CD14-positive monocyte (primary cell): Measurements from ENCODE around the gene AKR1C4. TPM values are rescaled to one million over a fixed set of nuclear protein-coding genes. Genes with fewer than 3 reads are reported as not detected.

Experiments used
- DNase-seq, 3 donors: peaks; one replicate each; pipeline ENCODE4 v3.0.0-alpha.2; 2011 to 2022
- H2AFZ ChIP-seq: 2 replicates; pipeline ENCODE4 v1.6.0; 2012; ENCODE audit warnings: mild to moderate bottlenecking, low read depth, low read length, inconsistent platforms; ENCODE audit not compliant: insufficient read depth, poor library complexity, severe bottlenecking
- H3K27ac ChIP-seq, 2 donors: 1 replicate in 1 of 2; 2 replicates in 1 of 2; pipeline ENCODE4 v1.5.1; 2012 to 2013; ENCODE audit warnings: low read length in 2 of 2, control low read depth in 1 of 2, inconsistent platforms in 1 of 2, low read depth in 1 of 2, mild to moderate bottlenecking in 1 of 2
- H3K27me3 ChIP-seq, 2 donors: one replicate each; pipeline versions ENCODE4 v1.6.0 to v1.6.1; 2011 to 2013; ENCODE audit warnings: low read length in 2 of 2; ENCODE audit not compliant: control insufficient read depth in 2 of 2, insufficient read depth in 2 of 2
- H3K36me3 ChIP-seq, 2 donors: replicated peaks in 1 of 2; 1 replicate in 1 of 2; 2 replicates in 1 of 2; pipeline versions ENCODE4 v1.5.1 to v1.6.1; 2012 to 2013; ENCODE audit warnings: low read length in 2 of 2, control low read depth in 1 of 2, inconsistent platforms in 1 of 2, mild to moderate bottlenecking in 1 of 2; ENCODE audit not compliant: insufficient read depth in 2 of 2, control insufficient read depth in 1 of 2
- H3K4me1 ChIP-seq, 2 donors: 1 replicate in 1 of 2; 2 replicates in 1 of 2; pipeline versions ENCODE4 v1.5.1 to v1.6.1; 2012 to 2013; ENCODE audit warnings: low read length in 2 of 2, control low read depth in 1 of 2, inconsistent platforms in 1 of 2, mild to moderate bottlenecking in 1 of 2, moderate library complexity in 1 of 2; ENCODE audit not compliant: insufficient read depth in 2 of 2, control insufficient read depth in 1 of 2
- H3K4me2 ChIP-seq: replicated peaks from 2 replicates; pipeline ENCODE3; 2012; ENCODE audit warnings: low read length, moderate library complexity, mild to moderate bottlenecking; ENCODE audit not compliant: poor library complexity, severe bottlenecking; ENCODE audit errors: extremely low read depth
- H3K4me3 ChIP-seq, 3 experiments: fragments of 200-600 bp in 1 of 3; sonication (generic) in 1 of 3; replicated peaks in 1 of 3; 1 replicate in 2 of 3; 2 replicates in 1 of 3; pipeline ENCODE4 v1.5.1; 2011 to 2013; ENCODE audit warnings: low read length in 3 of 3, mild to moderate bottlenecking in 3 of 3, control low read depth in 2 of 3, low read depth in 2 of 3, inconsistent platforms in 1 of 3, moderate library complexity in 1 of 3
- H3K79me2 ChIP-seq: 2 replicates; pipeline ENCODE4 v1.6.0; 2012; ENCODE audit warnings: mild to moderate bottlenecking, control low read depth, inconsistent platforms, low read length, moderate library complexity; ENCODE audit not compliant: insufficient read depth
- H3K9ac ChIP-seq: 2 replicates; pipeline ENCODE4 v1.6.0; 2017; ENCODE audit warnings: low read length, mild to moderate bottlenecking; ENCODE audit not compliant: insufficient read depth, poor library complexity, severe bottlenecking
- H3K9me3 ChIP-seq, 2 donors: replicated peaks in 1 of 2; 1 replicate in 1 of 2; 2 replicates in 1 of 2; pipeline versions ENCODE4 v1.5.1 to v1.6.1; 2012 to 2013; ENCODE audit warnings: low read length in 2 of 2, control low read depth in 1 of 2; ENCODE audit not compliant: control insufficient read depth in 1 of 2, insufficient read depth in 1 of 2
- H4K20me1 ChIP-seq: 2 replicates; pipeline ENCODE4 v1.6.0; 2012; ENCODE audit warnings: mild to moderate bottlenecking, low read length, control low read depth, moderate library complexity; ENCODE audit not compliant: insufficient read depth
- H3K27ac Mint-ChIP-seq, 7 donors: one replicate each; pipeline ENCODE4 v1.8.0; 2020; ENCODE audit warnings: mild to moderate bottlenecking in 7 of 7, mixed read lengths in 7 of 7, moderate library complexity in 6 of 7, inconsistent platforms in 2 of 7
- H3K27me3 Mint-ChIP-seq, 3 donors: one replicate each; pipeline ENCODE4 v1.8.0; 2021 to 2022; ENCODE audit warnings: low read depth in 3 of 3, mild to moderate bottlenecking in 3 of 3, mixed read lengths in 3 of 3, moderate library complexity in 3 of 3, inconsistent platforms in 1 of 3
- H3K36me3 Mint-ChIP-seq, 2 donors: one replicate each; pipeline ENCODE4 v1.8.0; 2020; ENCODE audit warnings: mixed read lengths in 2 of 2, inconsistent platforms in 1 of 2, mild to moderate bottlenecking in 1 of 2
- H3K4me1 Mint-ChIP-seq: one replicate; pipeline ENCODE4 v1.8.0; 2020; ENCODE audit warnings: mild to moderate bottlenecking, mixed read lengths
- H3K4me3 Mint-ChIP-seq, 2 donors: one replicate each; pipeline ENCODE4 v1.8.0; 2020; ENCODE audit warnings: mild to moderate bottlenecking in 2 of 2, mixed read lengths in 2 of 2, moderate library complexity in 1 of 2
- H3K9me3 Mint-ChIP-seq, 7 donors: one replicate each; pipeline ENCODE4 v1.8.0; 2020 to 2022; ENCODE audit warnings: mixed read lengths in 7 of 7, mild to moderate bottlenecking in 6 of 7, moderate library complexity in 6 of 7, inconsistent platforms in 2 of 7
- WGBS: methylation state at CpG from one replicate; pipeline ENCODE4 v1.1.5; 2013; ENCODE audit warnings: missing lambda C conversion rate; ENCODE audit not compliant: insufficient coverage; 5-methylcytosine and 5-hydroxymethylcytosine counted together
- intact Hi-C, 2 donors: fragments of 100-400 bp; cut with micrococcal nuclease; formaldehyde crosslinking; loops; one replicate each; pipeline versions ENCODE4 v1.15.0 to v1.15.1; 2023
- polyA plus RNA-seq, 3 donors: library from polyadenylated mRNA; depleted of rRNA in 1 of 3; unstranded in 2 of 3; stranded (reverse) in 1 of 3; fragments of 300-500 nt in 2 of 3; fragments of >200 nt in 1 of 3; fragmentation: Illumina TruSeq in 2 of 3; gene quantifications; 1 replicate in 2 of 3; 2 replicates in 1 of 3; pipeline ENCODE4 v1.2.3, GENCODE V29; 2012 to 2021
- TF ChIP-seq, protein P1 (sequence below): fragments of 200-600 bp; IDR thresholded peaks from one replicate; pipeline ENCODE4 v1.8.0; 2022; ENCODE audit warnings: antibody characterized with exemption, mild to moderate bottlenecking

Gene AKR1C4
- polyA plus RNA-seq, 3 donors, result not detected

- Histone ChIP-seq H3K27me3 (no peaks in the 10 kb centered on the region), H3K4me2 (no peak overlapping the region), H3K9ac (no peak overlapping the region), H3K79me2 (no peaks in the 10 kb centered on the region), H2AFZ (no peak overlapping the region), H3K4me1 (peaks cover 0 to 4% of the 10 kb centered on the region in 2 donors), H4K20me1 (no peaks in the 10 kb centered on the region), H3K9me3 (peaks cover 19 to 20% of the 10 kb centered on the region in 2 donors), H3K36me3 (no peaks in the 10 kb centered on the region), H3K4me3 (no peak overlapping the region), H3K27ac (no peak overlapping the region)
- WGBS, result no CpG with 5 or more reads among the region's 1 CpG
- Mint-ChIP-seq H3K9me3 (peaks cover 13 to 34% (median 25%) of the 10 kb centered on the region in 7 donors), H3K4me3 (no peak overlapping the region), H3K4me1 (peaks cover 9% of the 10 kb centered on the region), H3K36me3 (no peaks in the 10 kb centered on the region), H3K27ac (no peak overlapping the region), H3K27me3 (no peaks in the 10 kb centered on the region)
- DNase-seq, result no peak
- intact Hi-C loops, result no loop called here
- TF ChIP-seq, protein P1, sequence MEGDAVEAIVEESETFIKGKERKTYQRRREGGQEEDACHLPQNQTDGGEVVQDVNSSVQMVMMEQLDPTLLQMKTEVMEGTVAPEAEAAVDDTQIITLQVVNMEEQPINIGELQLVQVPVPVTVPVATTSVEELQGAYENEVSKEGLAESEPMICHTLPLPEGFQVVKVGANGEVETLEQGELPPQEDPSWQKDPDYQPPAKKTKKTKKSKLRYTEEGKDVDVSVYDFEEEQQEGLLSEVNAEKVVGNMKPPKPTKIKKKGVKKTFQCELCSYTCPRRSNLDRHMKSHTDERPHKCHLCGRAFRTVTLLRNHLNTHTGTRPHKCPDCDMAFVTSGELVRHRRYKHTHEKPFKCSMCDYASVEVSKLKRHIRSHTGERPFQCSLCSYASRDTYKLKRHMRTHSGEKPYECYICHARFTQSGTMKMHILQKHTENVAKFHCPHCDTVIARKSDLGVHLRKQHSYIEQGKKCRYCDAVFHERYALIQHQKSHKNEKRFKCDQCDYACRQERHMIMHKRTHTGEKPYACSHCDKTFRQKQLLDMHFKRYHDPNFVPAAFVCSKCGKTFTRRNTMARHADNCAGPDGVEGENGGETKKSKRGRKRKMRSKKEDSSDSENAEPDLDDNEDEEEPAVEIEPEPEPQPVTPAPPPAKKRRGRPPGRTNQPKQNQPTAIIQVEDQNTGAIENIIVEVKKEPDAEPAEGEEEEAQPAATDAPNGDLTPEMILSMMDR, result no peak
Observed at GRCh38 chr10:5155951-5156350, 40.7 kb upstream of the AKR1C4 start.

DNA sequence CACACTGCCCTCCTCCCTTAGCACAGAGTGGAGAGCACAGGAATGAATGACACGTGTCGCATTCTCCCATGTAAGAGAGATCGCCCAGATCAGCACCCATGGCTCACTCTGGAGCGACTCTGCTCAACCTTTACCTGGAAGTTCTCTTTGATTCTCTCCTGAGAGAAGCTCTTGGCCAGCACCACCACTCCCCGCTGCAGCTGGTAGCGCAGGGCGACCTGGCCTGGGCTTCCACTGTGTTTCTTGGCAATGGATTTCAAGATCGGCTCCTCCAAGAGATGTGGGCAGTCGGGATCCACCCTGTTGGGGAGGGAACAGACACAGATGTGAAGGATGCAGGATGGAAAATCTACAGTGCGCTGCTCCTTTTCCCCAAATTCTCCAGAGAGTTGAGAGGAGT is 39.1 kb upstream of the AKR1C4 start:
- Histone ChIP-seq H3K9me3 (peaks cover 22 to 33% of the 10 kb centered on the region in 2 donors), H3K79me2 (no peaks in the 10 kb centered on the region), H2AFZ (no peak overlapping the region), H3K4me1 (peaks cover 0 to 4% of the 10 kb centered on the region in 2 donors), H3K9ac (no peak overlapping the region), H3K27me3 (no peaks in the 10 kb centered on the region), H3K4me2 (no peak overlapping the region), H3K36me3 (no peaks in the 10 kb centered on the region), H3K27ac (no peak overlapping the region), H3K4me3 (no peak overlapping the region), H4K20me1 (no peaks in the 10 kb centered on the region)
- TF ChIP-seq, protein P1, result no peak
- Mint-ChIP-seq H3K4me3 (no peak overlapping the region), H3K4me1 (peaks cover 9% of the 10 kb centered on the region), H3K36me3 (no peaks in the 10 kb centered on the region), H3K9me3 (peaks cover 16 to 43% (median 34%) of the 10 kb centered on the region in 7 donors), H3K27me3 (no peaks in the 10 kb centered on the region), H3K27ac (no peak overlapping the region)
- intact Hi-C loops, result no loop called here
- WGBS, result 89% methylated on average over 10 of the region's 10 CpGs
- DNase-seq, result no peak
